SJCRH30 (cell line): Measurements from ENCODE around the gene PID1. TPM values are rescaled to one million over a fixed set of nuclear protein-coding genes. Genes with fewer than 3 reads are reported as not detected.

ENCODE experiments used
- DNase-seq, 2 experiments: peaks; one replicate each; pipeline ENCODE4 v3.0.0-alpha.2; 2015 to 2020
- H3K27ac ChIP-seq: fragments of 250-450 bp; sonication (Bioruptor Pico); 2 replicates; pipeline ENCODE4 v1.5.1; 2020; ENCODE audit warnings: mild to moderate bottlenecking, moderate library complexity
- H3K27me3 ChIP-seq: fragments of 250-450 bp; sonication (Bioruptor Pico); 2 replicates; pipeline ENCODE4 v1.5.1; 2020; ENCODE audit warnings: mild to moderate bottlenecking, moderate library complexity
- H3K36me3 ChIP-seq: fragments of 250-450 bp; sonication (Bioruptor Pico); 2 replicates; pipeline ENCODE4 v1.5.1; 2020; ENCODE audit warnings: mild to moderate bottlenecking, moderate library complexity
- H3K4me1 ChIP-seq: fragments of 250-450 bp; sonication (Bioruptor Pico); 2 replicates; pipeline ENCODE4 v1.5.1; 2020; ENCODE audit warnings: mild to moderate bottlenecking, moderate library complexity
- H3K4me3 ChIP-seq: fragments of 250-450 bp; sonication (Bioruptor Pico); 2 replicates; pipeline ENCODE4 v1.5.1; 2020; ENCODE audit warnings: mild to moderate bottlenecking, moderate library complexity
- H3K9me3 ChIP-seq: fragments of 250-450 bp; sonication (Bioruptor Pico); replicated peaks from 2 replicates; pipeline ENCODE4 v1.5.1; 2020; ENCODE audit warnings: mild to moderate bottlenecking, moderate library complexity
- total RNA-seq: library from RNA; depleted of rRNA; stranded (reverse); fragments of >200 nt; shearing (Covaris generic); gene quantifications from 2 replicates; pipeline ENCODE4 v1.2.3, GENCODE V29; 2014

PID1 gene
- total RNA-seq, 1 experiment from 2014 or later = 6.6 TPM

DNA sequence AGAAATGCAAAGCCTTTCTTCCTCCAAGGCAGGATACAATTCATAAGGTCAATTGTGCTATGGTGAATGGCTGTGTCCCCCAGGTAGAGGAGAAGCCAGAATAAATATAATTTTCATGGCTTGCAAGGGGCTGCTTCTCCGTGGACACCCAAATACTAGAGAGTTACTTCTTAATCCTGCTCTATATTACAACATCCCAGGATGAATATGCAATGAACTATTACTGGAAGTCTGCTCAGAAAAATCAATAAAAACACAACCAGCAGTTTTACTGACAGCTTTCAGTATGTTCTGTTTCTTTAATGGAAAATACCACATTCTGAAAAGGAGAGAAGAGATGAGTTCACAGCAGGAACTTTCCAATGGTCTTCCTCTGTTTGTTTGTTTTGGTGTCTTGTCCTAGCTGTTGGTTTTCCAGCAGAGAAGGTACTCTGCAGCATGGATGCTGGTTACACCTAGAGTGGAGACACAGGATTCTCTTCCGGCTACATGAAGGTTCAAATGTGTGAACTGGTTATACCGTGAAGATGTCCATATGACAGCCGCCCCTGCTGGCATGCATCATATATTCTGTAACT is 213.0 kb downstream of the PID1 start:
- H3K36me3 ChIP-seq = no peaks in the 10 kb centered on the region
- no peak overlapping the region for H3K27ac ChIP-seq
- H3K27me3 ChIP-seq = no peaks in the 10 kb centered on the region
- DNase-seq = no peak
- no peak overlapping the region for H3K4me3 ChIP-seq
- peaks cover 4% of the 10 kb centered on the region; the same call in 1 of the 2 replicates for H3K4me1 ChIP-seq
- no peaks in the 10 kb centered on the region for H3K9me3 ChIP-seq

DNA sequence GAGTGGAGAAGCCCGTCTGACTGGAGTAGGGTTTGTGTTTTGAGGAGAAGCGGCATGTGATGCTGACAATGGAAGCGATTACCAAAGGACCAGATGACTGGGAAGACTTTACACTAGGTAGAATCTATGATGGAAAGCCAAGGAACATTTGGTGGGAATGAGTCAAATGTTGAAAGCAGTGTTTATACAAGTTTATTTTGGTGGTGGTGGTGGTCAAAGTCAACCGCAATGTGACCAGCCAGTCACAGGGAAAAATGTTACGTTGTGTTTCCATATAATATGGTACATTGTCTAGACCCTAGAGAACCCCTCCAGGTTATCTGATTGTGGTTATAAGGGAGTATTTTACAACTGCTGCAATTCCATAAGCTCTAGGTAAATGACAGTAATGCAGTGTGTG is 216.8 kb downstream of the PID1 start:
- Histone ChIP-seq H3K27me3 (no peaks in the 10 kb centered on the region), H3K9me3 (no peaks in the 10 kb centered on the region), H3K4me1 (peaks cover 26% of the 10 kb centered on the region), H3K27ac (no peak overlapping the region), H3K36me3 (no peaks in the 10 kb centered on the region), H3K4me3 (no peak overlapping the region)
- DNase-seq = peak in 1 of 2 experiments; percentile 38

DNA sequence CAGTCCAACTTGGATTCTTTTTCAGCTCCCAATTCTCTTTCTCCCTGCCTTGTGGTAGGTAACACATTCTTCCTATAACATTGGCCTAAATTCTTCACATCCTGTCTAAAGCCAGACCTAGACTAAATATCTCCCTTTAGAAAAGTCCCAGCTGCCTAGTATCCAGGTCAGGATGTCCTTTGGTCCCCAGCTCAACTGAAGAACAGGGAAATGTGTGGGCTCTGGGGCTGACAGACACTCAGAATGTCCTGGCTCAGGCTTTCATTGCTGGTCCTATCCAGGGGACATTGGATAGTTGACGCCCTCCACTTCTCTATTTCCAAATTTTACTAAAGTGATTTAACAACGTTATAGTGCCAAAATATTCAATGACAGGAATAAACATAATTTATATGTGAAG is 219.3 kb downstream of the PID1 start:
- Histone ChIP-seq H3K4me1 (peaks cover 33% of the 10 kb centered on the region), H3K27me3 (no peaks in the 10 kb centered on the region), H3K36me3 (no peaks in the 10 kb centered on the region), H3K27ac (no peak overlapping the region), H3K9me3 (no peaks in the 10 kb centered on the region), H3K4me3 (no peak overlapping the region)
- DNase-seq = no peak

DNA sequence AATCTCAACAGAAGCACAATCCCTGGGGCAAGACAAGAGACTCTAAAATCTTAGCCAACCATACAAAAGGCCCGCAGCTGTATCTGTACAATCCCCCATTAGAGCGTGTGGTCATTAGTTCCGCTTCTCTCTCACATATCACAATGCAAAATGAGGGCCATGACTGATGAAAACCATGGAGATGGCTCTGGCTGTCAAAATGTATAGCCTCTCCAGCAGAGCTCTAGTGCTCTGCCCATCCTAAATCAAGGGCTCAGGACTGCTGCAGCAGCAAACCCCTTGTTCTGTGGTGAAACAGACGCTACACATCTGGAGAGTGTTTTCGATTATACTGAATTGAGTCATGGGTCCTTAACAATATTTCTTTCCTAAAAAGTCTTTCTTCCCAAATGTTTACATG is 221.0 kb downstream of the PID1 start:
- Histone ChIP-seq H3K36me3 (no peaks in the 10 kb centered on the region), H3K27me3 (no peaks in the 10 kb centered on the region), H3K4me1 (peaks cover 33% of the 10 kb centered on the region), H3K27ac (peak overlapping the region; percentile 91), H3K9me3 (no peaks in the 10 kb centered on the region), H3K4me3 (peak overlapping the region; percentile 4; the same call in 1 of the 2 replicates)
- peak; percentile 76 to 94 for DNase-seq

DNA sequence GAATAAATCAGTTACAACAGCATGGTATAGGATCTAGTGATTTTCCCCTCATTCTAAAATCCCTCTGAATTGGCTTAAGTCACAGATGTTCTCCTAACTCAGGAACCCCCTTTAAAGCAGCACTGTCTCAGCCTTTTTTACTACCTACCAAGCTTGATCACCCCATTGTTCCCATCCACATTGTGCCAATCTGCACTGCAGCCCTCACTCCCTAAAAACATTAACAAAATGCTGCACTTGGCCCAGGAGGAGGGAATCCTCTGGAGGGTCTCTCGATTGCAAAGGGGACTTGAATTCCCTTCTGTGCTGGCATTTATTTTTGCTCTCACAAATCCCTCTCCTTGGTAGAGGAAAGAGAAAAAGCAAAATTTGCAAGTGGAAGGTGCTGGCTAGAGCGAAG is 223.0 kb downstream of the PID1 start:
- no peak for DNase-seq
- Histone ChIP-seq H3K4me1 (peaks cover 29% of the 10 kb centered on the region), H3K36me3 (no peaks in the 10 kb centered on the region), H3K27ac (no peak overlapping the region), H3K27me3 (no peaks in the 10 kb centered on the region), H3K9me3 (no peaks in the 10 kb centered on the region), H3K4me3 (no peak overlapping the region)

DNA sequence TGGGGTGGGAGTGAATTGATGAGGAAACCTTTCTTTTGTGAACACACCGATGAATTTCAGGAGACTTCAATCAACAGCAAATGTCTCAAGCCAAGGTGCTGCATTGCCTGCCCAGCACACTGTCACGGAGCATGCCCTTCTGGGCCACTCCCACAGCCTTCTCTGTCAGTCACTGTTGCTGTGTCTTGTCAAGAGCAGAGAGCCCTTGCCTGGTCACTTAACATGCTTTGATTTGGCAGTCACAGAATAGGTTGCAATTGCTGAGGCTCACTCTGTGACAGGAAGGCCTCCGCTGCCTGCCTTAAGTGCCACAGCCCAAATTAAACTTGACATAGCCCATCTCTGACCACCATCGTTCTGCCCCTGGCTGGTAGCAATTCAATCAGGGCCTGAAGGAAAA is 225.4 kb downstream of the PID1 start:
- Histone ChIP-seq H3K4me3 (no peak overlapping the region), H3K36me3 (no peaks in the 10 kb centered on the region), H3K27ac (no peak overlapping the region), H3K9me3 (no peaks in the 10 kb centered on the region), H3K4me1 (peaks cover 20% of the 10 kb centered on the region), H3K27me3 (no peaks in the 10 kb centered on the region)
- no peak for DNase-seq

DNA sequence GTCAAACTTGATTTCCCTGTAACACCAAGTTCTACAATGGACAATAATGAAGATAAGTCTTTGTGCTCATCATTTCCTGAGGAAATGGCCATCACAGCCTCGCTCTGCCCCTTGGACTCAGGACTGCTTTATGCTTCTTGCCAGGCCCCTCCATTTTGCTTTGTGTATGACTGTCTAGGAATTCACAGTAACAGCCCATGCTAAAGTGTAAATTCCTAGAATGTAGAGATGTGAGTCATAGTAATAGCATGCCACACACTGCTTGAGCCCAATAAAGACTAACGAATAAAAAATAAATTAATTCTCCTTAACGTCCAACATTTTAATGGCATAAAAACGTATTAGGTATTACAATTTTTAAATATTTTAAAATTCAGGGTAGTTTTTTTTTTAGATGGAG is 226.5 kb downstream of the PID1 start:
- DNase-seq = no peak
- no peaks in the 10 kb centered on the region for H3K36me3 ChIP-seq
- H3K4me3 ChIP-seq = no peak overlapping the region
- no peaks in the 10 kb centered on the region for H3K27me3 ChIP-seq
- peaks cover 10% of the 10 kb centered on the region; the same call in 1 of the 2 replicates for H3K4me1 ChIP-seq
- no peak overlapping the region for H3K27ac ChIP-seq
- no peaks in the 10 kb centered on the region for H3K9me3 ChIP-seq

DNA sequence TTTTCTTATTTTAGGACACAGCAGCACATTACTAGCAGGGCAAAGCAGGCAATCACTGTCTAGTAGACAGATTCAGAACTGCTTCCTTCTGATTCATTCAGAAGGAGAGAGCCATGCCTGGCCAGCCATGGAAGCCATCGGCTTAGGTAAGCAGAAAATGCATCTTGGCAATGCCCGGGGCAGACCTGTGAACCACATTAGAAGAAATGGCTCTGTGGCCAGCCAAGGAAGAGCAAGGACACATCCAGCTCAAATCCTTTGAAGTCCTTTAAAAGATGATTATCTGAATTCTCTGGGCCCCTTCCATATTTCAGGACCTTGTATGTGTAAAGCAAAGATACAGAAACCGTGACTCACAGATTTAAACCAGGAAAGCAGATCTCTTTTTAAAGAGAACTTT is 227.4 kb downstream of the PID1 start:
- Histone ChIP-seq H3K27me3 (no peaks in the 10 kb centered on the region), H3K9me3 (no peaks in the 10 kb centered on the region), H3K27ac (no peak overlapping the region), H3K4me1 (peaks cover under 1% of the 10 kb centered on the region; the same call in 1 of the 2 replicates), H3K36me3 (no peaks in the 10 kb centered on the region), H3K4me3 (no peak overlapping the region)
- DNase-seq = no peak

DNA sequence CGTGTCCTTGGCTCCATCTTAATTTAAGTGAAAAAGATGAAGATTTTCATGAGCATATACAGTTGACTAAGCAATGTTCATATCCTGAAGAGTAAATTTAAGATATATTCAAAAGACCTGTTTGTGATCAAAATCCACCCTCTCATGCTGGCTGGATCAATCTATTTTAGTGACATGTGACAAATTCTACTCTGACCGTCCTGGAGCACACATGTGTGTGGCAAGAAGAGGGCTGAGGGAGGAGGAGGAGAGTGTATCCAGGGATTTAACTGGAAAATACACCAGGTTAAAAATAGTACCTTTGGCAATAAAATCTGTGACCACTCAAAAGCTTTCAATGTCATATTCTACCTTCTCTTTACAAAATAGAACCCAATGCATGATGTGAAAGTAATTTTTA is 228.7 kb downstream of the PID1 start:
- H3K27ac ChIP-seq = no peak overlapping the region
- H3K4me3 ChIP-seq = no peak overlapping the region
- H3K36me3 ChIP-seq = no peaks in the 10 kb centered on the region
- no peak for DNase-seq
- H3K9me3 ChIP-seq = no peaks in the 10 kb centered on the region
- H3K27me3 ChIP-seq = no peaks in the 10 kb centered on the region
- H3K4me1 ChIP-seq = no peaks in the 10 kb centered on the region

DNA sequence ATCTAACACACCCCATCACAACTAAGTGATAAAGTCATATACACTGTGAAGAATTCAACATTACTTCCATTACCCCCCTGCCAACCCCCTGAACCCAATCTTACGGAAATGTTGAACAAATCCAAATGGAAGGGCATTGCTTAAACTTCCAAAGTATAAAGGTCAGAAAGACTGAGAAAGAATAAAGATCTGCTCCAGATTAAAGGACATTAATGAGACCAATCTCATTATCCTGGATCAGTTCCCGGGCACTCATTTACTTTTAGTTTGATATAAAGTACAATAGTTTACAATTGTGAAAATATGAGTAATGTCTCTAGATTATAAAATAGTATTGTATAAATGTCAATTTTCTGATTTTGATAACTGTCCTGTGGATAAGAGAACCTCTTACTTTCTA is 229.4 kb downstream of the PID1 start:
- Histone ChIP-seq H3K27ac (no peak overlapping the region), H3K4me3 (no peak overlapping the region), H3K9me3 (no peaks in the 10 kb centered on the region), H3K4me1 (no peaks in the 10 kb centered on the region), H3K36me3 (no peaks in the 10 kb centered on the region), H3K27me3 (no peaks in the 10 kb centered on the region)
- no peak for DNase-seq

DNA sequence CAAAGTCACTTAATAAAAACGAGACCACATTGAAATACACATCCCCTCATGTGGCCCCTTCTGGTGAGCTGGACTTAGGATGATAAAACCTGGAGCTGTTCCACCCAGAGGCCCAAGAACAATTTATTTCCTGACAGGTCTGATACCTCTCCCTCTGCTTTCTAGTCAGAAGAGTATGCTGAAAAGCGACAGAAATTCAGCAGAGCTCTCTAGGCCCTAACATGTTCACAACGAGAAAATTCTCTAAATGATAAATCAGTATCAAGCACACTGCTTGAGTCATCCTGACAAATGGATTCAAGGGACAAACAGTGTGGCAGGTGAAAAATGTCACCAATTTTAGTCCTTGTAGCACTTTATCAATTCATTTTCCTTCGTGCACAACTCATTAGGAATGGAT is 233.5 kb downstream of the PID1 start:
- Histone ChIP-seq H3K4me3 (no peak overlapping the region), H3K9me3 (no peaks in the 10 kb centered on the region), H3K4me1 (no peaks in the 10 kb centered on the region), H3K27me3 (no peaks in the 10 kb centered on the region), H3K27ac (no peak overlapping the region), H3K36me3 (no peaks in the 10 kb centered on the region)
- DNase-seq = no peak

DNA sequence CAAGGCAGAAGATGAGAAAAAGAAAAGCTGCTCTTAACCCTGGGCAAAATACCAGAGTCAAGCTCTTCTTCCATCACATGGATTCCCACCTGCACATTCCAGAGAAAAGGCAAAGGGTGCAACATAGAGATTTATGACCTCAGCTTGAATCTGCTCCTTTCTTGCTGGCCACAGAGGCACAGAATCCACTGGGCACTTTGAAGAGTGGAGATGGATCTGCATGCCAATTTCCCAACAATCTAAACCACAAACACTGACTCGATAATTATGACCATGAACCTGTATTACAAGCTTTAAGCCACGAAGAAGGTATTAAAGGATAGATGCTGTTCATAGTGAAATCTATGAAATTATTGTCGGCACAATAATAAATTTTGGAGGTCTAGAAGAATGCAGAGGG is 237.3 kb downstream of the PID1 start:
- no peaks in the 10 kb centered on the region for H3K36me3 ChIP-seq
- no peak overlapping the region for H3K4me3 ChIP-seq
- DNase-seq = no peak
- no peaks in the 10 kb centered on the region for H3K4me1 ChIP-seq
- no peak overlapping the region for H3K27ac ChIP-seq
- no peaks in the 10 kb centered on the region for H3K9me3 ChIP-seq
- H3K27me3 ChIP-seq = no peaks in the 10 kb centered on the region

DNA sequence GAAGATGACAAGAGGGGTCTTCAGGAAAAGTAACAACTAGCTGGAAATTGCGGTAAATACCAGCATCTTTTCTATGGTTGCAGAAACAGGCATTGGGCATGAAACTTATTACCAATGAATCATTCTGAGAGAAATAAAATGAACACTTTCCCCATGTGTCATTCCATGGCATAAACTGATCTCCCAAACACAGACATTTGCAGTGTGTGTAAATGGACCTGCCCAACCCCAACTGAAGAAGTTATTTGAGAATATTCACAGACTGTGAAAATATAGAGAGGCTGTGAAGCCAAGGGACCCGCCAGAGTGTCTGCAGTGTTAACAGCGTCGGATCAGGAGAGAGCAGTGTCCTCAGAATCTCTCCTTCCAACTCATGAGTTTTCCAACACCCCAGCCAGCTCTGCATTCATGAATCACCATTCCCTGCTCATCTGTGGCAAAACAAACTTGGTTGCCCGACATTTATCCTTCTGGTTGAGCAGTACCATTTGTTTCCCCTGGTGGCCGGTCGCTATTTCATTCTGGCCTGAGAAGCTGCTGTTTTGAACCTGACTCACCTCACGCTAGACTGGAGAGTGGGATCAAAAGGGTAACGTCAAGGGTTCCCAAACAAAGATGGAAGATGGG is 238.4 kb downstream of the PID1 start:
- no peak for DNase-seq
- Histone ChIP-seq H3K4me1 (no peaks in the 10 kb centered on the region), H3K36me3 (no peaks in the 10 kb centered on the region), H3K4me3 (no peak overlapping the region), H3K9me3 (no peaks in the 10 kb centered on the region), H3K27ac (no peak overlapping the region), H3K27me3 (no peaks in the 10 kb centered on the region)

DNA sequence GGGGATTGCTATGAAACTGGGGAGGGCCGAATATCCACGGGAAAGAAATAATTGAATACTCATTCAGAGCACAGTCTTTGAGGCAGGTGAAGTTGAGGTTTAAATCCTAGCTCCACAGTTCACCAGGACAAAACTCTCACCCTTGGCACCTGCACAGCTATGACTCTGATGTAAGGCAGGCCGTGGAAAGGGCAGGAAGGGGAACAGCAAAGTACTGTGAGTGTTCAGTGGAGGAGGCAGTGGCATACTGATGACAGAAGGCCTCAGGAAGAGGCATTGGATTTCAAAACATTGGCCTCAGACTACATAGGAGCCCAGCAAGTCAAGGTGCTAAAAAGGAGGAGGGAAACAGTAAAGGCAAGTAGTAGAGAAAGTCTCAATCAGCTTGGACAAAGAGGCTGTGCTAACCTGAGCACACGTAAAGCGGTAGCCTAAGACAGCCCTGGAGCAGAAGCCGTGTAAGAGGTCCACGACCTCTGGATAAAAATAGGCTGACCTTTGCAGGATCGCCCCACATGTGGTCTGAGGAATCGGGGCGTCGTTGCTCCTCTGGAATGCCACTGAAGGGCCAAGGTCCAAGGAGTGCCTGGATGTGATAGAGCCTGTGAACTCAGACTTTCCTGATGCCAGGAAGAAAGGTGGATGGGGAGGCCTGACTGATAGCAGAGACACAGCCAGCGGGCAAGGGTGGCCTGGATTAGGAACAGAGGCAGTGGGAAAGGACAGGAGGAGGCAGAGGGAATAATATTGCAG is 243.6 kb downstream of the PID1 start:
- Histone ChIP-seq H3K4me3 (no peak overlapping the region), H3K27ac (no peak overlapping the region), H3K27me3 (no peaks in the 10 kb centered on the region), H3K36me3 (no peaks in the 10 kb centered on the region), H3K9me3 (no peaks in the 10 kb centered on the region), H3K4me1 (no peaks in the 10 kb centered on the region)
- DNase-seq = no peak

DNA sequence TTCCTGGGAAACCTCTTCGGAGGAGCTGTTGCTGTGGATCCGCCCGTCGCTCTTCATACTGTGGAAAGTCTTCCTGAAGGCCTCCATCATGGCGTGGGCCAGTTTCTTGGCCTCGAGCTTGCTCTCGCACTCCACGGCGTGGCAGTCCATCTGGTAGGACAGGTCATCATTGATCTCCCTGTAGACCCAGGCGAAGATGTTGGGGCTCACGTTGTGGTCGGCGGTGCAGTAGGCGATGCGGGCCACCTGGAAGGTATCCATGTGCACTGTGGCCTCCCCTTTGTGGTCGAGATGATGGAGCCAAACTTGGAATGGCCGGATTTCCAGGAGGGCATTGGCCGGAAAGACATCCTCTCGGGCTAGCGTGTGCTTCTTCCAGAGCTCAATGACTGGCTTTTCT is 245.4 kb downstream of the PID1 start:
- no peak overlapping the region for H3K4me3 ChIP-seq
- no peak overlapping the region for H3K27ac ChIP-seq
- no peaks in the 10 kb centered on the region for H3K4me1 ChIP-seq
- no peaks in the 10 kb centered on the region for H3K9me3 ChIP-seq
- no peaks in the 10 kb centered on the region for H3K27me3 ChIP-seq
- no peaks in the 10 kb centered on the region for H3K36me3 ChIP-seq
- no peak for DNase-seq
